Stomach (tissue), 4 donors: ENCODE measurements around the gene SPDYC.

Source experiments
- POLR2A ChIP-seq, 4 donors: fragments of 450-650 bp; IDR thresholded peaks; one replicate each; pipeline ENCODE4 v1.6.1; 2016; ENCODE audit warnings: antibody characterized with exemption in 4 of 4, control low read depth in 2 of 4, mild to moderate bottlenecking in 1 of 4, moderate library complexity in 1 of 4
- POLR2AphosphoS5 ChIP-seq, 3 donors: sonication (generic); formaldehyde crosslinking; IDR thresholded peaks; one replicate each; pipeline ENCODE4 v1.6.1; 2016; ENCODE audit warnings: antibody characterized with exemption in 3 of 3
- TF ChIP-seq, protein P1 (sequence below), 7 experiments: fragments of 450-650 bp in 4 of 7; fragments of 200-600 bp in 3 of 7; sonication (generic) in 3 of 7; IDR thresholded peaks; one replicate each; pipeline ENCODE4 v1.5.1; 2016 to 2019; ENCODE audit warnings: antibody characterized with exemption in 7 of 7, control low read depth in 2 of 7, mild to moderate bottlenecking in 1 of 7

DNA sequence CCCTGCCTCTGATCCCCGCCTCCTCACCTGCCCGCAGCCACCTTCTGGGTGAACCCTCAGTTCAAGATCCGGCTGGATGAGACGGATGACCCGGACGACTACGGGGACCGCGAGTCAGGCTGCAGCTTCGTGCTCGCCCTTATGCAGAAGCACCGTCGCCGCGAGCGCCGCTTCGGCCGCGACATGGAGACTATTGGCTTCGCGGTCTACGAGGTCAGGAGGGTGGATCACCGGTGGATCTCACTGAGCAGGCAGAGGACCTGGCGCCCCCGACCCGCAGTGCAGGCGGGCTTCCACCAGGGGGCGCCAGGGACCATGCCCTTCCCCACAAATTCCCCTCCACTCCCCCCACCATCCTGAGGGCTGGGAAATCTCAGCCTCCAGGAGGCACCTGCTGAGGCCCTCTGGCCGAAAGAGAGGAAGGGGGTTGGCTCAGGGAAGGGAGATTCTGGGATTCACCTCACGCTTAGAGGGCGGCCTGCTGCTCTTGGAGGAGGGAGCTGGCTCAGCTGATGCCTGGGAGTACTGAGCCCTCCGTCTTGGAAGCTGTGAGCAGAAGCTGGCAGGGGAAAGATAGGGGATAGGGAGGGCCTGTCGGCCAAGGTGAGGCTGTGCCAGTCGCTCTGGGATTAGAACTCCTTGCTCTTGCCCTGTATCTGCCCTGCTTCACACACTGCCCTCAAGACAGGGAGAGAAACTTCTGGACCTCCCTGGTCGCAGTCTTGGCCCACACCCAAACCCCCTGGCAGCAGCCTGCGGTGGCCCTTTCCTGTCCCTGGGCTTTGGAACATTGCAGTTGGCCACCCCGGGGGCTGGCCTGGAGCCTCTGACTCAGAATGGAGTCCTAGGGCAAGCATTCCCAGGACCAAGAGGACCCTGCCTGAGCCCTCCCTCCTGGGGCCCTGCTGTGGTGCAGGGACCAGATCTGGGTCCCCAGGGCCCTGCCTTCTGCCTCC is 34.9 kb downstream of the SPDYC start:
- TF ChIP-seq, protein P1, sequence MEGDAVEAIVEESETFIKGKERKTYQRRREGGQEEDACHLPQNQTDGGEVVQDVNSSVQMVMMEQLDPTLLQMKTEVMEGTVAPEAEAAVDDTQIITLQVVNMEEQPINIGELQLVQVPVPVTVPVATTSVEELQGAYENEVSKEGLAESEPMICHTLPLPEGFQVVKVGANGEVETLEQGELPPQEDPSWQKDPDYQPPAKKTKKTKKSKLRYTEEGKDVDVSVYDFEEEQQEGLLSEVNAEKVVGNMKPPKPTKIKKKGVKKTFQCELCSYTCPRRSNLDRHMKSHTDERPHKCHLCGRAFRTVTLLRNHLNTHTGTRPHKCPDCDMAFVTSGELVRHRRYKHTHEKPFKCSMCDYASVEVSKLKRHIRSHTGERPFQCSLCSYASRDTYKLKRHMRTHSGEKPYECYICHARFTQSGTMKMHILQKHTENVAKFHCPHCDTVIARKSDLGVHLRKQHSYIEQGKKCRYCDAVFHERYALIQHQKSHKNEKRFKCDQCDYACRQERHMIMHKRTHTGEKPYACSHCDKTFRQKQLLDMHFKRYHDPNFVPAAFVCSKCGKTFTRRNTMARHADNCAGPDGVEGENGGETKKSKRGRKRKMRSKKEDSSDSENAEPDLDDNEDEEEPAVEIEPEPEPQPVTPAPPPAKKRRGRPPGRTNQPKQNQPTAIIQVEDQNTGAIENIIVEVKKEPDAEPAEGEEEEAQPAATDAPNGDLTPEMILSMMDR (IDR thresholded peaks at IDR 0.05), result peak in 5 of 7 experiments; percentile 61 to 88 (median 87)
- TF ChIP-seq POLR2A (IDR thresholded peaks at IDR 0.05), result no peak
- no peak for TF ChIP-seq POLR2AphosphoS5 (IDR thresholded peaks at IDR 0.05)
